SK-N-SH (cell line): Measurements from ENCODE around the gene CXorf66. TPM values are rescaled to one million over a fixed set of nuclear protein-coding genes. Genes with fewer than 3 reads are reported as not detected.

Source experiments
- CTCF ChIA-PET: fragments of 300-600, 350-600 bp; formaldehyde crosslinking; extraction: SDS; loops from one replicate; lab custom pipeline; 2021; lab: Yijun Ruan, JAX
- POLR2A ChIA-PET: fragments of 350-600 bp; sonication (Branson Sonifier 250); formaldehyde crosslinking; extraction: SDS; loops from one replicate; lab custom pipeline; 2020; ENCODE audit warnings: antibody characterized with exemption, inconsistent platforms; lab: Yijun Ruan, JAX
- DNase-seq: peaks from one replicate; pipeline ENCODE4 v3.0.0; 2012
- H2AFZ ChIP-seq: fragments of 200-600 bp; sonication (generic); 2 replicates; pipeline ENCODE4 v1.8.1; 2016; ENCODE audit warnings: antibody characterized with exemption, mild to moderate bottlenecking, low read depth
- H3F3A ChIP-seq: fragments of 200-600 bp; sonication (generic); replicated peaks from 2 replicates; pipeline ENCODE3; 2016; ENCODE audit warnings: antibody characterized with exemption, mild to moderate bottlenecking; ENCODE audit not compliant: insufficient read depth
- H3K27ac ChIP-seq, 2 experiments: fragments of 200-500 bp in 1 of 2; fragments of 200-600 bp in 1 of 2; sonication (Bioruptor generic) in 1 of 2; sonication (generic), shearing (Covaris generic) in 1 of 2; 2 replicates each; pipeline versions ENCODE4 v1.5.1 to v1.6.1; 2014 to 2016; ENCODE audit warnings: low read depth in 2 of 2, inconsistent platforms in 1 of 2, low read length in 1 of 2, mild to moderate bottlenecking in 1 of 2, mixed read lengths in 1 of 2
- H3K27me3 ChIP-seq: fragments of 200-600 bp; sonication (generic), shearing (Covaris generic); 2 replicates; pipeline ENCODE4 v1.6.1; 2016; ENCODE audit warnings: mixed run types; ENCODE audit not compliant: insufficient read depth
- H3K36me3 ChIP-seq, 2 experiments: fragments of 200-500 bp in 1 of 2; fragments of 200-600 bp in 1 of 2; sonication (Bioruptor generic) in 1 of 2; sonication (generic) in 1 of 2; replicated peaks in 1 of 2; 2 replicates each; pipeline versions ENCODE3 to v1.5.1; 2014 to 2016; ENCODE audit warnings: low read length in 1 of 2, mild to moderate bottlenecking in 1 of 2; ENCODE audit not compliant: insufficient read depth in 2 of 2, control insufficient read depth in 1 of 2
- H3K4me1 ChIP-seq, 2 experiments: fragments of 200-500 bp in 1 of 2; fragments of 200-600 bp in 1 of 2; sonication (Bioruptor generic) in 1 of 2; sonication (generic), shearing (Covaris generic) in 1 of 2; 2 replicates each; pipeline versions ENCODE4 v1.5.1 to v1.6.1; 2014 to 2016; ENCODE audit warnings: low read depth in 1 of 2, low read length in 1 of 2, mixed run types in 1 of 2; ENCODE audit not compliant: insufficient read depth in 2 of 2, control insufficient read depth in 1 of 2
- H3K4me2 ChIP-seq: fragments of 200-600 bp; sonication (generic), shearing (Covaris generic); 2 replicates; pipeline ENCODE4 v1.6.1; 2017; ENCODE audit warnings: mixed run types
- H3K4me3 ChIP-seq, 2 experiments: fragments of 200-500 bp in 1 of 2; fragments of 200-600 bp in 1 of 2; sonication (Bioruptor generic) in 1 of 2; sonication (generic), shearing (Covaris generic) in 1 of 2; 2 replicates each; pipeline versions ENCODE4 v1.5.1 to v1.8.1; 2014 to 2016; ENCODE audit warnings: low read depth in 2 of 2, inconsistent platforms in 1 of 2, low read length in 1 of 2, mild to moderate bottlenecking in 1 of 2, mixed read lengths in 1 of 2, moderate library complexity in 1 of 2
- H3K79me2 ChIP-seq: fragments of 200-600 bp; sonication (generic); 2 replicates; pipeline ENCODE4 v1.8.1; 2017; ENCODE audit warnings: mild to moderate bottlenecking; ENCODE audit not compliant: insufficient read depth
- H3K9ac ChIP-seq: fragments of 200-600 bp; sonication (generic); 2 replicates; pipeline ENCODE4 v1.6.1; 2017; ENCODE audit warnings: mixed run types
- H3K9me2 ChIP-seq: fragments of 200-600 bp; sonication (generic); 2 replicates; pipeline ENCODE4 v1.6.1; 2017; ENCODE audit warnings: mixed run types
- H3K9me3 ChIP-seq: fragments of 200-600 bp; sonication (generic); 2 replicates; pipeline ENCODE4 v1.6.1; 2017; ENCODE audit warnings: mixed run types, mild to moderate bottlenecking, moderate library complexity
- H4K20me1 ChIP-seq: fragments of 200-600 bp; sonication (generic); 2 replicates; pipeline ENCODE4 v1.6.1; 2017; ENCODE audit warnings: mild to moderate bottlenecking, mixed run types; ENCODE audit not compliant: insufficient read depth
- EZH2phosphoT487 ChIP-seq: fragments of 200-600 bp; sonication (generic); IDR thresholded peaks from 2 replicates; pipeline ENCODE4 v1.6.1; 2017; ENCODE audit warnings: low read depth, mixed run types, mild to moderate bottlenecking, antibody characterized with exemption, moderate library complexity, borderline replicate concordance
- FOXJ3 ChIP-seq: sonication (generic); formaldehyde crosslinking; IDR thresholded peaks from 2 replicates; pipeline ENCODE4 v1.5.1; 2020; ENCODE audit warnings: mild to moderate bottlenecking, missing genetic modification reagents
- GABPA ChIP-seq: IDR thresholded peaks from 2 replicates; pipeline ENCODE4 v1.4.0; 2012; ENCODE audit warnings: low read depth, mild to moderate bottlenecking
- MXI1 ChIP-seq: IDR thresholded peaks from 2 replicates; pipeline ENCODE4 v1.6.1; 2012; ENCODE audit warnings: mild to moderate bottlenecking, low read depth, low read length, improper control_type of control experiment
- NFIC ChIP-seq: IDR thresholded peaks from 2 replicates; pipeline ENCODE4 v1.4.0; 2012; ENCODE audit warnings: borderline replicate concordance
- POLR2AphosphoS5 ChIP-seq: IDR thresholded peaks from 2 replicates; pipeline ENCODE4 v1.6.1; 2012; ENCODE audit warnings: low read depth, low read length
- RAD21 ChIP-seq: IDR thresholded peaks from 2 replicates; pipeline ENCODE4 v1.6.1; 2012; ENCODE audit warnings: mild to moderate bottlenecking, low read length
- RFX5 ChIP-seq: IDR thresholded peaks from 2 replicates; pipeline ENCODE4 v1.6.1; 2012; ENCODE audit warnings: mild to moderate bottlenecking, improper control_type of control experiment, low read length
- RXRA ChIP-seq: IDR thresholded peaks from 2 replicates; pipeline ENCODE4 v1.4.0; 2012; ENCODE audit warnings: low read depth, mild to moderate bottlenecking, borderline replicate concordance
- SIN3A ChIP-seq: IDR thresholded peaks from 2 replicates; pipeline ENCODE4 v1.6.1; 2012; ENCODE audit warnings: low read depth, mild to moderate bottlenecking, low read length, moderate library complexity, borderline replicate concordance
- TAF1 ChIP-seq: IDR thresholded peaks from 2 replicates; pipeline ENCODE4 v1.6.1; 2012; ENCODE audit warnings: low read depth, mild to moderate bottlenecking, low read length, moderate library complexity, borderline replicate concordance
- TEAD4 ChIP-seq: IDR thresholded peaks from 2 replicates; pipeline ENCODE4 v1.4.0; 2012; ENCODE audit warnings: mild to moderate bottlenecking, borderline replicate concordance; ENCODE audit not compliant: insufficient read depth
- YY1 ChIP-seq: IDR thresholded peaks from 2 replicates; pipeline ENCODE4 v1.4.0; 2012; ENCODE audit warnings: low read depth, mild to moderate bottlenecking
- whole genome bisulfite sequencing: methylation state at CpG from one replicate; pipeline ENCODE4 v1.1.6; 2017; ENCODE audit warnings: low lambda C conversion rate; 5-methylcytosine and 5-hydroxymethylcytosine counted together
- polyA plus RNA-seq, 3 experiments: library from polyadenylated mRNA; depleted of rRNA; stranded (reverse); fragments of >200 nt; gene quantifications; 2 replicates each; pipeline ENCODE4 v1.2.3, GENCODE V29; 2012
- TF ChIP-seq, protein P1 (sequence below): IDR thresholded peaks from 2 replicates; pipeline ENCODE4 v1.4.0; 2012; ENCODE audit warnings: low read depth, borderline replicate concordance
- TF ChIP-seq, protein P2 (sequence below): fragments of 150-350 bp; IDR thresholded peaks from 2 replicates; pipeline ENCODE4 v1.6.1; 2017; ENCODE audit warnings: antibody characterized with exemption, low read length, low read depth, borderline replicate concordance
- TF ChIP-seq, protein P3 (sequence below): IDR thresholded peaks from 2 replicates; pipeline ENCODE4 v1.6.1; 2012; ENCODE audit warnings: mild to moderate bottlenecking, low read depth, low read length, moderate library complexity
- TF ChIP-seq, protein P4 (sequence below): fragments of 150-350 bp; IDR thresholded peaks from 2 replicates; pipeline ENCODE4 v1.6.1; 2016; ENCODE audit warnings: mild to moderate bottlenecking, low read depth, low read length
- TF ChIP-seq, protein P5 (sequence below): IDR thresholded peaks from 2 replicates; pipeline ENCODE4 v1.4.0; 2012; ENCODE audit warnings: low read depth
- TF ChIP-seq, protein P6 (sequence below): IDR thresholded peaks from 2 replicates; pipeline ENCODE4 v1.4.0; 2012; ENCODE audit warnings: low read depth, borderline replicate concordance

CXorf66 gene
- polyA plus RNA-seq, 1 of the 3 experiments (the other 2 are of a cell fraction): not detected

DNA sequence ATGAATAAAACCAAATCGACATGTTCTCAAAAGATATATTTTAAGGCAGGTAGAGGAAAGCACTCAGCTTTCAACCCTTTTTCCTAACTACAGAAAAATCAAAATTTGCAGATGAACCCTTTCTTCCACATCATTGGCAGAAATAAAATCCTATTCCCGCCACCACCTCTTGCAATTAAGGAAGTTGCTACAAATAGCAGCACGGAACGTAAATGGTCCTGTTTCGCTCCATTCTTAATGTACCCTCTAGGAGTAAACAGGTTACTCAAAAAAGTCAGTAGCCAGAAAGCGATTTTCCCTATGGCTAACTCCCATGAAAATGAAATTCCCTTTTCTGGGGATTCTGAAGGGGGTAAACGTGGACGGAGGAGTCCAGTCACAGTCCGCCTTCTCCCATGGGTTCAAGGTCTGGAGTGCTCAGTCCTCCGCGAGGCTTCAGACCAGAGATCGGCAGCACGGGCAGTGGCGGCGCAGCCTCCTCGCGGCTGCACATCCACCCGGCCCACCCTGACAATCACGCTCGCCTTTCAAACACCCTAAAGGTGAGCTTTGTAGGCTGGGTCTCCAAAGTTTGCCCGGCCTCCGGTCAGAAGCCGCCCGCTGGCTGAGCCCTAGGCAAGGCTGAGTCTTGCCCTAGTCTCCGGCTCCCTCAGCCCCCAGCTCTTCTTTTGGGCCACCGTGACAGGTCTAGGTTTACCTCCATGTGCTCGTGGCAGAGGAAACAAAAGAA lies 34.2 kb downstream of the CXorf66 start:
- Histone ChIP-seq H3K9me3 (no peaks in the 10 kb centered on the region), H4K20me1 (peaks cover 36% of the 10 kb centered on the region), H3K36me3 (no peaks in the 10 kb centered on the region), H3K9me2 (no peaks in the 10 kb centered on the region), H3K27me3 (no peaks in the 10 kb centered on the region), H3K4me2 (peak overlapping the region; percentile 61), H3K27ac (peak overlapping the region in 1 of 2 experiments; percentile 84; a peak in 2 of 4 replicates), H3F3A (peaks cover 6% of the 10 kb centered on the region), H3K4me3 (peak overlapping the region; percentile 59 to 65), H2AFZ (no peak overlapping the region), H3K79me2 (peaks cover 58% of the 10 kb centered on the region), H3K9ac (peak overlapping the region; percentile 74), H3K4me1 (peaks cover 0 to 3% of the 10 kb centered on the region in 2 experiments; a peak in 2 of 4 replicates)
- CTCF ChIA-PET: interaction anchor here (0.6 kb wide), 1 partner anchor 34 kb away, joined by 3 read pairs; no protein-coding TSS in a partner anchor
- TF ChIP-seq, protein P1, sequence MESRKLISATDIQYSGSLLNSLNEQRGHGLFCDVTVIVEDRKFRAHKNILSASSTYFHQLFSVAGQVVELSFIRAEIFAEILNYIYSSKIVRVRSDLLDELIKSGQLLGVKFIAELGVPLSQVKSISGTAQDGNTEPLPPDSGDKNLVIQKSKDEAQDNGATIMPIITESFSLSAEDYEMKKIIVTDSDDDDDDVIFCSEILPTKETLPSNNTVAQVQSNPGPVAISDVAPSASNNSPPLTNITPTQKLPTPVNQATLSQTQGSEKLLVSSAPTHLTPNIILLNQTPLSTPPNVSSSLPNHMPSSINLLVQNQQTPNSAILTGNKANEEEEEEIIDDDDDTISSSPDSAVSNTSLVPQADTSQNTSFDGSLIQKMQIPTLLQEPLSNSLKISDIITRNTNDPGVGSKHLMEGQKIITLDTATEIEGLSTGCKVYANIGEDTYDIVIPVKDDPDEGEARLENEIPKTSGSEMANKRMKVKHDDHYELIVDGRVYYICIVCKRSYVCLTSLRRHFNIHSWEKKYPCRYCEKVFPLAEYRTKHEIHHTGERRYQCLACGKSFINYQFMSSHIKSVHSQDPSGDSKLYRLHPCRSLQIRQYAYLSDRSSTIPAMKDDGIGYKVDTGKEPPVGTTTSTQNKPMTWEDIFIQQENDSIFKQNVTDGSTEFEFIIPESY: no peak
- TF ChIP-seq, protein P2, sequence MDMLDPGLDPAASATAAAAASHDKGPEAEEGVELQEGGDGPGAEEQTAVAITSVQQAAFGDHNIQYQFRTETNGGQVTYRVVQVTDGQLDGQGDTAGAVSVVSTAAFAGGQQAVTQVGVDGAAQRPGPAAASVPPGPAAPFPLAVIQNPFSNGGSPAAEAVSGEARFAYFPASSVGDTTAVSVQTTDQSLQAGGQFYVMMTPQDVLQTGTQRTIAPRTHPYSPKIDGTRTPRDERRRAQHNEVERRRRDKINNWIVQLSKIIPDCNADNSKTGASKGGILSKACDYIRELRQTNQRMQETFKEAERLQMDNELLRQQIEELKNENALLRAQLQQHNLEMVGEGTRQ: no peak
- TF ChIP-seq NFIC: no peak
- no peak for TF ChIP-seq TAF1
- no peak for TF ChIP-seq GABPA
- TF ChIP-seq EZH2phosphoT487: no peak
- no peak for TF ChIP-seq RXRA
- TF ChIP-seq SIN3A: no peak
- TF ChIP-seq RAD21: no peak
- TF ChIP-seq, protein P3, sequence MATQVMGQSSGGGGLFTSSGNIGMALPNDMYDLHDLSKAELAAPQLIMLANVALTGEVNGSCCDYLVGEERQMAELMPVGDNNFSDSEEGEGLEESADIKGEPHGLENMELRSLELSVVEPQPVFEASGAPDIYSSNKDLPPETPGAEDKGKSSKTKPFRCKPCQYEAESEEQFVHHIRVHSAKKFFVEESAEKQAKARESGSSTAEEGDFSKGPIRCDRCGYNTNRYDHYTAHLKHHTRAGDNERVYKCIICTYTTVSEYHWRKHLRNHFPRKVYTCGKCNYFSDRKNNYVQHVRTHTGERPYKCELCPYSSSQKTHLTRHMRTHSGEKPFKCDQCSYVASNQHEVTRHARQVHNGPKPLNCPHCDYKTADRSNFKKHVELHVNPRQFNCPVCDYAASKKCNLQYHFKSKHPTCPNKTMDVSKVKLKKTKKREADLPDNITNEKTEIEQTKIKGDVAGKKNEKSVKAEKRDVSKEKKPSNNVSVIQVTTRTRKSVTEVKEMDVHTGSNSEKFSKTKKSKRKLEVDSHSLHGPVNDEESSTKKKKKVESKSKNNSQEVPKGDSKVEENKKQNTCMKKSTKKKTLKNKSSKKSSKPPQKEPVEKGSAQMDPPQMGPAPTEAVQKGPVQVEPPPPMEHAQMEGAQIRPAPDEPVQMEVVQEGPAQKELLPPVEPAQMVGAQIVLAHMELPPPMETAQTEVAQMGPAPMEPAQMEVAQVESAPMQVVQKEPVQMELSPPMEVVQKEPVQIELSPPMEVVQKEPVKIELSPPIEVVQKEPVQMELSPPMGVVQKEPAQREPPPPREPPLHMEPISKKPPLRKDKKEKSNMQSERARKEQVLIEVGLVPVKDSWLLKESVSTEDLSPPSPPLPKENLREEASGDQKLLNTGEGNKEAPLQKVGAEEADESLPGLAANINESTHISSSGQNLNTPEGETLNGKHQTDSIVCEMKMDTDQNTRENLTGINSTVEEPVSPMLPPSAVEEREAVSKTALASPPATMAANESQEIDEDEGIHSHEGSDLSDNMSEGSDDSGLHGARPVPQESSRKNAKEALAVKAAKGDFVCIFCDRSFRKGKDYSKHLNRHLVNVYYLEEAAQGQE: no peak
- TF ChIP-seq, protein P4, sequence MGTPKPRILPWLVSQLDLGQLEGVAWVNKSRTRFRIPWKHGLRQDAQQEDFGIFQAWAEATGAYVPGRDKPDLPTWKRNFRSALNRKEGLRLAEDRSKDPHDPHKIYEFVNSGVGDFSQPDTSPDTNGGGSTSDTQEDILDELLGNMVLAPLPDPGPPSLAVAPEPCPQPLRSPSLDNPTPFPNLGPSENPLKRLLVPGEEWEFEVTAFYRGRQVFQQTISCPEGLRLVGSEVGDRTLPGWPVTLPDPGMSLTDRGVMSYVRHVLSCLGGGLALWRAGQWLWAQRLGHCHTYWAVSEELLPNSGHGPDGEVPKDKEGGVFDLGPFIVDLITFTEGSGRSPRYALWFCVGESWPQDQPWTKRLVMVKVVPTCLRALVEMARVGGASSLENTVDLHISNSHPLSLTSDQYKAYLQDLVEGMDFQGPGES: no peak
- no peak for TF ChIP-seq YY1
- TF ChIP-seq TEAD4: no peak
- no peak for TF ChIP-seq FOXJ3 (CRISPR knock-in tag)
- TF ChIP-seq, protein P5, sequence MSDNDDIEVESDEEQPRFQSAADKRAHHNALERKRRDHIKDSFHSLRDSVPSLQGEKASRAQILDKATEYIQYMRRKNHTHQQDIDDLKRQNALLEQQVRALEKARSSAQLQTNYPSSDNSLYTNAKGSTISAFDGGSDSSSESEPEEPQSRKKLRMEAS: no peak
- TF ChIP-seq MXI1: no peak
- TF ChIP-seq, protein P6, sequence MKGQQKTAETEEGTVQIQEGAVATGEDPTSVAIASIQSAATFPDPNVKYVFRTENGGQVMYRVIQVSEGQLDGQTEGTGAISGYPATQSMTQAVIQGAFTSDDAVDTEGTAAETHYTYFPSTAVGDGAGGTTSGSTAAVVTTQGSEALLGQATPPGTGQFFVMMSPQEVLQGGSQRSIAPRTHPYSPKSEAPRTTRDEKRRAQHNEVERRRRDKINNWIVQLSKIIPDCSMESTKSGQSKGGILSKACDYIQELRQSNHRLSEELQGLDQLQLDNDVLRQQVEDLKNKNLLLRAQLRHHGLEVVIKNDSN: no peak
- no peak for TF ChIP-seq POLR2AphosphoS5
- no peak for TF ChIP-seq RFX5
- WGBS: 4% methylated on average over 18 of the region's 27 CpGs
- DNase-seq: peak; percentile 42
- POLR2A ChIA-PET: interaction anchor here (0.6 to 0.9 kb wide), 2 partner anchors 11 to 36 kb away, joined by 3 read pairs; no protein-coding TSS in a partner anchor
